ENCODE results near the gene LRCH1.

LRCH1 gene

DNA sequence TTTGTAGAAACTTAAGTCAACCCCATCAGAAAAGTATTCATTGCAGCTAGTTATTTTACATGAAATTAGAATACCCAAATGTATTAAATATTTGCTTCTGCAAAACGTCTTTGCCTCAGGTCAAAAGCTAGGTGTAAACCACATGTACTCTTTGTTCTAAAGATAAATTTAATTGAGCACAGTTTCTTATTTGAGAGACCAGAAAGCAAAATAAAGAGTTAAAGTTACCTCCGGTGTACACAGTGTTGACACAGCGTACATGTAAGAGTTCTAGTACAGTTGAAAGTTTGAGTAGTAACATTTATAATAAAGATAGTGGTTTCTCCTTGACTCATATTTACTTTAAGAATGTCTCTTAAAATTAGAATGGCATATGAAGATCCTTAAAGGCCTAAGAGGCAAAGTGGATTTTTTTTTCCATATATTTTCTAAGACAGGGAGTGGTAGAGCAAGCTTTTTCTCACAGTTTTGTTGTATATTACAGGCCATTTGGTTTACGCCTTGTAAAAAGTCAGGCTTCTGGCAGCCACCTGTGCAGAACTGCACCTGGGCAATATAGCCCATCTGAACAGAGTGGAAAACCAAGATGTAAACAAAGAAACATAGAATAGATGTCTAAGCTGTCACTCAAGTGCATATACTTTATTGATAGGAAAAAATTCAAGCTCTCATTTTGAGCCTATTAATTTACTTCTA lies 2.9 kb downstream of the LRCH1 start:
- H3K4me3 ChIP-seq (ENCODE audit: low read depth, low read length), result peak overlapping the region; percentile 86
- no peaks in the 10 kb centered on the region for H3K27me3 ChIP-seq
- no peaks in the 10 kb centered on the region for H3K9me3 ChIP-seq
- peaks cover 13% of the 10 kb centered on the region for H3K4me1 ChIP-seq
- peaks cover 4% of the 10 kb centered on the region for H3K36me3 ChIP-seq
- TF ChIP-seq, protein P1, sequence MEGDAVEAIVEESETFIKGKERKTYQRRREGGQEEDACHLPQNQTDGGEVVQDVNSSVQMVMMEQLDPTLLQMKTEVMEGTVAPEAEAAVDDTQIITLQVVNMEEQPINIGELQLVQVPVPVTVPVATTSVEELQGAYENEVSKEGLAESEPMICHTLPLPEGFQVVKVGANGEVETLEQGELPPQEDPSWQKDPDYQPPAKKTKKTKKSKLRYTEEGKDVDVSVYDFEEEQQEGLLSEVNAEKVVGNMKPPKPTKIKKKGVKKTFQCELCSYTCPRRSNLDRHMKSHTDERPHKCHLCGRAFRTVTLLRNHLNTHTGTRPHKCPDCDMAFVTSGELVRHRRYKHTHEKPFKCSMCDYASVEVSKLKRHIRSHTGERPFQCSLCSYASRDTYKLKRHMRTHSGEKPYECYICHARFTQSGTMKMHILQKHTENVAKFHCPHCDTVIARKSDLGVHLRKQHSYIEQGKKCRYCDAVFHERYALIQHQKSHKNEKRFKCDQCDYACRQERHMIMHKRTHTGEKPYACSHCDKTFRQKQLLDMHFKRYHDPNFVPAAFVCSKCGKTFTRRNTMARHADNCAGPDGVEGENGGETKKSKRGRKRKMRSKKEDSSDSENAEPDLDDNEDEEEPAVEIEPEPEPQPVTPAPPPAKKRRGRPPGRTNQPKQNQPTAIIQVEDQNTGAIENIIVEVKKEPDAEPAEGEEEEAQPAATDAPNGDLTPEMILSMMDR (IDR thresholded peaks at IDR 0.05; ENCODE audit: low read depth, low read length), result no peak
- no peak for DNase-seq

DNA sequence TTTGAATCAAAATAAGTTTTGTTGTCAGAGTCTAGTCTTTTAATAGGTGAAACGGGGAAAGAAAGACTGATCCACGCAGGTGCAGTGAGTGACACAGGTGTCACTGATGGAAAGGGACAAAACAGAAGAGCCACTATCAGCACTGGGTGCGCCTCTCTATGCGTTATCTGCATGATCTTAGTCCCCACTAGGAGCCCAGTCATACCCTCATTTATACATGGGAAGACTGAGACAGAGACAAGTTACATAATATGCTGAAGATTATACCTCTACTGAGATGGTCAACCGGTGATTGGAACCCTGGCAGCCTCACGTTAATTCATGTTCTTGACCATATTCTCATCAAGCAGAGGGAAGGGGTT lies 3.4 kb downstream of the LRCH1 start:
- Histone ChIP-seq H3K9me3 (no peaks in the 10 kb centered on the region), H3K36me3 (peaks cover 4% of the 10 kb centered on the region), H3K27me3 (no peaks in the 10 kb centered on the region), H3K4me1 (peaks cover 11% of the 10 kb centered on the region), H3K4me3 (ENCODE audit: low read depth, low read length) (no peak overlapping the region)
- DNase-seq, result no peak
- TF ChIP-seq, protein P1 (IDR thresholded peaks at IDR 0.05; ENCODE audit: low read depth, low read length), result no peak

DNA sequence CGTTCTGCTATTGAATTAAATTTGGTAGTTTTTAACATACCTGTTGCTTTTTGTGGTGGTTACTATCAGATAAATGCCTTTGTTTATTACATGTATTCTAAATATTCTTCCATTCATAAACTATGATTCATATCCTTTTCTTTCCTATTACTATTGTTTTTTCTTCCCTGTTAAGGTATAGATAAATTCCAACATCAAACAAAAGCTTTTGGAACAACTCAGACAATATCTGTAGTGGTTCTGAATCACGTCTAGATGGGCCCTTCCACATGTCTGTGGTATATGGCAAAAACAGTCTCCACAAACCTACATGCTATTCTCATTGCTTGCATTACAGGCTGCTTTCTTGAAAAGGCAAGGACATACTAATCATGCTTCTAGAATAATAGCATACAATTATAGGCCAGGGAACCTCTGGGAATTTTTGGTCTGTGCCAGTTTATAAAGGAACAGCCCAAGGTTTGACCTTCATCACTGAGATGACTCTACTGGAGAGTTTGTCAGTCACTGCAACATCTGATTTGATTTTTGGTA lies 6.4 kb downstream of the LRCH1 start:
- peaks cover 2% of the 10 kb centered on the region for H3K4me1 ChIP-seq
- H3K4me3 ChIP-seq (ENCODE audit: low read depth, low read length), result no peak overlapping the region
- H3K9me3 ChIP-seq, result no peaks in the 10 kb centered on the region
- TF ChIP-seq, protein P1 (IDR thresholded peaks at IDR 0.05; ENCODE audit: low read depth, low read length), result no peak
- no peak for DNase-seq
- H3K27me3 ChIP-seq, result no peaks in the 10 kb centered on the region
- H3K36me3 ChIP-seq, result peaks cover 10% of the 10 kb centered on the region; the same call in 1 of the 2 replicates

DNA sequence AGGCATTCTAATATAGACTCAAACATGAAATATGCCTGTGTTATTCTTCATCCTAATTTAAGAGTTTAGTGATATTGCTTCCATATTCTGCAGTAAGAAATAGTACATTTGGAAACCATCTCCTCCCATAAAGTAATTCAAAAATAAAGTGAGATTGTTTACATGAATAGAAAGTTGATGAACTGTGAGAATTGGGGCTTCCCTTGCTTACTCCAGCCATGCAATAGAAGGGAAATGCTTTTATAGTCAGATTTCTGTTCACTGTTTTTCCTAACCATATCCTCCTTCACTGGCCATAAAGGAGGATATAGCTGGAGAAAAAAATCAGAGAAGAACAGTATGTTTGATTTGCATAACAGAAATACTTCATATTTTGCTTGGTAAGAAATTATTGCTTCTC lies 7.8 kb downstream of the LRCH1 start:
- DNase-seq, result no peak
- TF ChIP-seq, protein P1 (IDR thresholded peaks at IDR 0.05; ENCODE audit: low read depth, low read length), result no peak
- no peak overlapping the region for H3K4me3 ChIP-seq (ENCODE audit: low read depth, low read length)

GRCh38 chr13:46561286-46561685 lies 8.3 kb downstream of the LRCH1 start:
- Histone ChIP-seq H3K9me3 (no peaks in the 10 kb centered on the region), H3K4me1 (peaks cover 2% of the 10 kb centered on the region), H3K4me3 (ENCODE audit: low read depth, low read length) (no peak overlapping the region), H3K36me3 (peaks cover 10% of the 10 kb centered on the region; the same call in 1 of the 2 replicates), H3K27me3 (no peaks in the 10 kb centered on the region)
- no peak for DNase-seq
- TF ChIP-seq, protein P1 (IDR thresholded peaks at IDR 0.05; ENCODE audit: low read depth, low read length), result no peak

More for the DNA sequence above, 7.8 kb downstream of the LRCH1 start:
- Histone ChIP-seq H3K27me3 (no peaks in the 10 kb centered on the region), H3K9me3 (no peaks in the 10 kb centered on the region), H3K36me3 (peaks cover 10% of the 10 kb centered on the region; the same call in 1 of the 2 replicates), H3K4me1 (peaks cover 2% of the 10 kb centered on the region)

DNA sequence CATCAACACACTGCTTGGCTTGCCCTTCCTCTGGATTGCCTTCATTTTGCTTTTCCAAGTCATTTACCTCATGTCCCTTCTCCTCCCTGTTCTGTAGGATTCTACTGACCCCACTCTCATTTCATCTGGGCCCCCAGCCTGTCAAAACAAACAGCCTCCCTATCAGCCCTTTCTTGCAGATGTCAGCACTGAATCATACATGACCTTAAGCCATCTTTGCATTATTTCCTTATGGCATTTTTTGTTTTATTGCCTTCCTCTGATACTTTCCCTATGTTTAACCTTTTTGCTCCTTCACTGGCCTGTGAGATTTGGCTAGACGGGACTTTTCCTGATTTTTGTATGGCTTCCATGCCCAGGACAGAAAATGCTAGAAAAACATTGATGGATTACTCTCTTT lies 8.7 kb downstream of the LRCH1 start:
- TF ChIP-seq, protein P1 (IDR thresholded peaks at IDR 0.05; ENCODE audit: low read depth, low read length), result no peak
- Histone ChIP-seq H3K4me1 (peaks cover 2% of the 10 kb centered on the region), H3K4me3 (ENCODE audit: low read depth, low read length) (no peak overlapping the region), H3K27me3 (no peaks in the 10 kb centered on the region), H3K36me3 (peaks cover 10% of the 10 kb centered on the region; the same call in 1 of the 2 replicates), H3K9me3 (no peaks in the 10 kb centered on the region)
- no peak for DNase-seq

Data from BE2C (cell line).